OCI-LY7 (cell line): ENCODE measurements around the gene TIMMDC1. TPM values are rescaled to one million over a fixed set of nuclear protein-coding genes. Genes with fewer than 3 reads are reported as not detected.

Experiments used
- BruUV-seq: library from RNA; stranded (reverse); fragments of 400-500 nt; replicated peaks from 2 replicates; lab custom pipeline; 2021; lab: Mats Ljungman, UMichigan
- CTCF ChIA-PET: fragments of 300-600 bp; sonication (Branson Sonifier 250); formaldehyde crosslinking; loops from one replicate; lab custom pipeline; 2022; ENCODE audit warnings: antibody characterized with exemption; ENCODE audit not compliant: unreplicated experiment; lab: Charles Lee
- POLR2A ChIA-PET: fragments of 300-600 bp; sonication (Branson Sonifier 250); formaldehyde crosslinking; loops from one replicate; lab custom pipeline; 2022; ENCODE audit warnings: antibody characterized with exemption; lab: Charles Lee
- DNase-seq: peaks from one replicate; pipeline ENCODE4 v3.0.0-alpha.2; 2015; ENCODE audit warnings: low spot score
- H2AFZ ChIP-seq: fragments of 200-600 bp; sonication (generic), shearing (Covaris generic); 2 replicates; pipeline ENCODE4 v1.6.1; 2014; ENCODE audit warnings: mild to moderate bottlenecking, antibody characterized with exemption, low read length, moderate library complexity
- H3K27ac ChIP-seq: fragments of 200-600 bp; sonication (generic); 2 replicates; pipeline ENCODE4 v1.5.1; 2014; ENCODE audit warnings: mixed run types, low read depth, mild to moderate bottlenecking, moderate library complexity, low read length, inconsistent platforms; ENCODE audit not compliant: poor library complexity, severe bottlenecking
- H3K36me3 ChIP-seq: fragments of 200-600 bp; sonication (generic); 2 replicates; pipeline ENCODE4 v1.6.1; 2014; ENCODE audit warnings: mild to moderate bottlenecking, antibody characterized with exemption, low read length, moderate library complexity, mixed read lengths; ENCODE audit not compliant: insufficient read depth
- H3K4me1 ChIP-seq: fragments of 200-600 bp; sonication (generic); 2 replicates; pipeline ENCODE4 v1.5.1; 2014; ENCODE audit warnings: mild to moderate bottlenecking, low read length; ENCODE audit not compliant: insufficient read depth, poor library complexity, severe bottlenecking
- H3K4me2 ChIP-seq: fragments of 200-600 bp; sonication (generic); 2 replicates; pipeline ENCODE4 v1.6.1; 2014; ENCODE audit warnings: mild to moderate bottlenecking, low read length
- H3K4me3 ChIP-seq: fragments of 200-600 bp; sonication (generic); 2 replicates; pipeline ENCODE4 v1.5.1; 2014; ENCODE audit warnings: mild to moderate bottlenecking, low read depth, low read length; ENCODE audit not compliant: poor library complexity, severe bottlenecking
- H3K79me2 ChIP-seq: fragments of 200-600 bp; sonication (generic); 2 replicates; pipeline ENCODE4 v1.6.1; 2016; ENCODE audit warnings: low read depth, mild to moderate bottlenecking, low read length, moderate library complexity, mixed read lengths; ENCODE audit not compliant: insufficient read depth
- H3K9me2 ChIP-seq: fragments of 200-600 bp; sonication (generic); 2 replicates; pipeline ENCODE4 v1.6.1; 2016; ENCODE audit warnings: mild to moderate bottlenecking, low read length, mixed read lengths; ENCODE audit not compliant: insufficient read depth
- H3K9me3 ChIP-seq: fragments of 200-600 bp; sonication (generic); 2 replicates; pipeline ENCODE4 v1.6.1; 2014; ENCODE audit warnings: mild to moderate bottlenecking, mixed run types, low read length, mixed read lengths
- H4K20me1 ChIP-seq: fragments of 200-600 bp; sonication (generic); 2 replicates; pipeline ENCODE4 v1.6.1; 2014; ENCODE audit warnings: mild to moderate bottlenecking, antibody characterized with exemption, low read length, moderate library complexity, mixed read lengths; ENCODE audit not compliant: insufficient read depth
- CTCF ChIP-seq: fragments of 200-600 bp; sonication (generic); conservative IDR thresholded peaks from 2 replicates; pipeline ENCODE4 v1.5.1; 2014; ENCODE audit warnings: mild to moderate bottlenecking, antibody characterized with exemption, low read length, moderate library complexity, mixed read lengths
- EZH2phosphoT487 ChIP-seq: fragments of 200-600 bp; sonication (generic); IDR thresholded peaks from 2 replicates; pipeline ENCODE4 v1.6.1; 2018; ENCODE audit warnings: low read depth, borderline replicate concordance, mild to moderate bottlenecking, mixed run types, antibody characterized with exemption, low read length, moderate library complexity, mixed read lengths
- intact Hi-C: fragments of 100-400 bp; cut with micrococcal nuclease; formaldehyde crosslinking; loops from one replicate; pipeline ENCODE4 v1.10.0; 2022; ENCODE audit not compliant: unreplicated experiment
- total RNA-seq, 2 experiments: library from RNA; depleted of rRNA in 1 of 2; stranded (reverse); fragments of >200 nt in 1 of 2; shearing (Covaris generic) in 1 of 2; gene quantifications; 2 replicates each; pipeline ENCODE4 v1.2.3, GENCODE V29; 2014 to 2022

Gene TIMMDC1
- total RNA-seq, 2 experiments from 2014 or later: 61.0 to 92.9 TPM

- CTCF ChIA-PET: no interaction called here
- POLR2A ChIA-PET: interaction anchor here (0.7 to 0.9 kb wide), 2 partner anchors 148 to 179 kb away, joined by 3 read pairs; no protein-coding TSS in a partner anchor
- TF ChIP-seq EZH2phosphoT487 (no peak), CTCF (no peak)
Observed at GRCh38 chr3:119557192-119557876, 59.0 kb downstream of the TIMMDC1 start.

GRCh38 chr3:119557877-119558269 is 59.5 kb downstream of the TIMMDC1 start:
- intact Hi-C loops: loop anchor here (2.0 to 10.0 kb wide), 2 partner anchors 59 to 173 kb away; partner anchors contain the start of gene TIMMDC1
- Histone ChIP-seq H3K9me2 (no peaks in the 10 kb centered on the region), H2AFZ (no peak overlapping the region), H3K36me3 (no peaks in the 10 kb centered on the region), H3K4me3 (no peak overlapping the region), H3K9me3 (no peaks in the 10 kb centered on the region), H3K4me2 (no peak overlapping the region), H3K27ac (no peak overlapping the region), H3K4me1 (peaks cover 3% of the 10 kb centered on the region), H4K20me1 (no peaks in the 10 kb centered on the region), H3K79me2 (no peaks in the 10 kb centered on the region)
- no peak for TF ChIP-seq CTCF
- TF ChIP-seq EZH2phosphoT487: no peak
- POLR2A ChIA-PET: interaction anchor here (0.7 to 0.9 kb wide), 2 partner anchors 149 to 180 kb away, joined by 3 read pairs; no protein-coding TSS in a partner anchor
- CTCF ChIA-PET: no interaction called here
- BruUV-seq: no TSS peak
- DNase-seq: no peak

More at GRCh38 chr3:119557192-119557876, 59.0 kb downstream of the TIMMDC1 start:
- Histone ChIP-seq H4K20me1 (no peaks in the 10 kb centered on the region), H3K27ac (no peak overlapping the region), H3K79me2 (no peaks in the 10 kb centered on the region), H3K4me1 (peaks cover 3% of the 10 kb centered on the region), H2AFZ (no peak overlapping the region), H3K36me3 (no peaks in the 10 kb centered on the region), H3K4me2 (no peak overlapping the region), H3K9me3 (no peaks in the 10 kb centered on the region), H3K4me3 (no peak overlapping the region), H3K9me2 (no peaks in the 10 kb centered on the region)
- intact Hi-C loops: loop anchor here (10.0 kb wide), 1 partner anchor 173 kb away; no protein-coding TSS in a partner anchor
- no peak for DNase-seq
- no TSS peak for BruUV-seq
